ENCODE results near the gene RPS27.

RPS27 gene

GRCh38 chr1:153990468-153991150, at the start of gene RPS27:
TSS of gene RPS27 (plus strand) at chr1:153990762. CDS start at chr1:153990797, 35 bp downstream.
- DNase-seq (ENCODE audit: low read depth in 2 of 2) = peak; percentile 64 to 74

GRCh38 chr1:153941826-153942725, 48.5 kb upstream of the RPS27 start:
- DNase-seq (ENCODE audit: low read depth in 2 of 2) = no peak

- DNase-seq (ENCODE audit: low read depth in 2 of 2) = no peak
These were observed 47.6 kb upstream of the RPS27 start for GRCh38 chr1:153942766-153943549.

GRCh38 chr1:153944005-153944826, 46.3 kb upstream of the RPS27 start:
- no peak for DNase-seq (ENCODE audit: low read depth in 2 of 2)

- DNase-seq (ENCODE audit: low read depth in 2 of 2) = no peak
These were observed 45.8 kb upstream of the RPS27 start for GRCh38 chr1:153944827-153945117.

GRCh38 chr1:153945131-153945794, 45.3 kb upstream of the RPS27 start:
- DNase-seq (ENCODE audit: low read depth in 2 of 2) = peak; percentile 57 to 68

- DNase-seq (ENCODE audit: low read depth in 2 of 2) = peak; percentile 48 to 61
These were observed 44.6 kb upstream of the RPS27 start for GRCh38 chr1:153945795-153946621.

- DNase-seq (ENCODE audit: low read depth in 2 of 2) = peak in 1 of 2 donors; percentile 63
These were observed 43.8 kb upstream of the RPS27 start, which contains the start of gene DENND4B for GRCh38 chr1:153946622-153947241. TSS of gene DENND4B (minus strand) at chr1:153946718. CDS start at chr1:153944374, 2,344 bp downstream.

- DNase-seq (ENCODE audit: low read depth in 2 of 2) = no peak
These were observed 39.4 kb upstream of the RPS27 start for GRCh38 chr1:153951183-153951582.

- DNase-seq (ENCODE audit: low read depth in 2 of 2) = no peak
These were observed 38.8 kb upstream of the RPS27 start for GRCh38 chr1:153951801-153952200.

- DNase-seq (ENCODE audit: low read depth in 2 of 2) = no peak
These were observed 36.6 kb upstream of the RPS27 start for GRCh38 chr1:153953859-153954365.

GRCh38 chr1:153954826-153955225, 35.7 kb upstream of the RPS27 start:
- DNase-seq (ENCODE audit: low read depth in 2 of 2) = no peak

GRCh38 chr1:153956997-153957715, 33.4 kb upstream of the RPS27 start:
- no peak for DNase-seq (ENCODE audit: low read depth in 2 of 2)

- no peak for DNase-seq (ENCODE audit: low read depth in 2 of 2)
These were observed 32.8 kb upstream of the RPS27 start for GRCh38 chr1:153957744-153958110.

- peak; percentile 90 to 93 for DNase-seq (ENCODE audit: low read depth in 2 of 2)
These were observed 32.2 kb upstream of the RPS27 start, which contains the start of gene CRTC2 for GRCh38 chr1:153958111-153958960. TSS of gene CRTC2 (minus strand) at chr1:153958612. CDS start at chr1:153958497, 115 bp downstream.

GRCh38 chr1:153958961-153959260, 31.7 kb upstream of the RPS27 start:
- DNase-seq (ENCODE audit: low read depth in 2 of 2) = no peak

GRCh38 chr1:153959454-153959853, 31.1 kb upstream of the RPS27 start:
- no peak for DNase-seq (ENCODE audit: low read depth in 2 of 2)

GRCh38 chr1:153960206-153960605, 30.4 kb upstream of the RPS27 start:
- DNase-seq (ENCODE audit: low read depth in 2 of 2) = no peak

Measured in stimulated activated CD8-positive, alpha-beta memory T cell treated with anti-CD3 and anti-CD28 coated beads, Interleukin-2, amount 100 ng/mL, for 1 hour (primary cell).